ENCODE results near the gene U2AF1L4. TPM values are rescaled to one million over a fixed set of nuclear protein-coding genes. Genes with fewer than 3 reads are reported as not detected.

Gene U2AF1L4
- total and polyA plus RNA-seq, 4 donors: 13.0 to 25.5 (median 17.8) TPM

DNA sequence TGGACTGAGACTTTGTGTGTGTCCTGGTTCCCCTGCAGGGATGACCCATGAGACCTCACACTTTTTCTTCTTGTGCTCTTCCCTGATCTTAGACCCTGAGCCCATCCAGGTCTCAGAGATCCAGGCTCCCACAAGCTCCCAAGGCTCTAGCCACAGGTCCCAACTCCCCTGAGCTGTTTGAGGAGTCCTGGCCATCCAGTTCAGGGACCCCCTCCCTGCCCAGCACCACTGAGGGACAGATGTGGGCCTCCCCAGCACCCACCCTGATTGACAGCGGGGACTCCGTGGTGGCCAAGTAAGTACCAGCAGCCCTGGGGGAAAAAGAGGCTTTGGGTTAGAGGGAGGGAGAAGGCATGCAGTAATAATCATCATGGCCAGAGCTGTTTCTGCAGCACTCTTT, 14.5 kb upstream of the U2AF1L4 start:
- Histone ChIP-seq H3K9ac (ENCODE audit: insufficient read depth in 1 of 2, low read length in 2 of 2) (peak overlapping the region in 1 of 2 donors; percentile 37), H3K9me3 (ENCODE audit: control insufficient read depth in 4 of 4, insufficient read depth in 3 of 4, low read length in 3 of 4) (peaks cover 0 to 2% (median 0%) of the 10 kb centered on the region in 4 donors), H3K27me3 (ENCODE audit: control insufficient read depth in 3 of 3, insufficient read depth in 3 of 3, low read length in 2 of 3) (peaks cover 0 to 4% (median 0%) of the 10 kb centered on the region in 3 donors), H3K4me1 (ENCODE audit: control insufficient read depth in 5 of 5, insufficient read depth in 5 of 5, low read length in 5 of 5) (peaks cover 0 to 32% (median 14%) of the 10 kb centered on the region in 5 donors), H3K27ac (ENCODE audit: low read depth in 1 of 2, low read length in 1 of 2) (no peak overlapping the region), H3K36me3 (ENCODE audit: control insufficient read depth in 4 of 4, insufficient read depth in 4 of 4, low read length in 4 of 4) (peaks cover 0 to 12% (median 11%) of the 10 kb centered on the region in 4 donors), H3K4me3 (no peak overlapping the region)
- WGBS, 2 donors: 91 to 100% methylated on average over 2 of the region's 2 CpGs
- TF ChIP-seq, protein P1, sequence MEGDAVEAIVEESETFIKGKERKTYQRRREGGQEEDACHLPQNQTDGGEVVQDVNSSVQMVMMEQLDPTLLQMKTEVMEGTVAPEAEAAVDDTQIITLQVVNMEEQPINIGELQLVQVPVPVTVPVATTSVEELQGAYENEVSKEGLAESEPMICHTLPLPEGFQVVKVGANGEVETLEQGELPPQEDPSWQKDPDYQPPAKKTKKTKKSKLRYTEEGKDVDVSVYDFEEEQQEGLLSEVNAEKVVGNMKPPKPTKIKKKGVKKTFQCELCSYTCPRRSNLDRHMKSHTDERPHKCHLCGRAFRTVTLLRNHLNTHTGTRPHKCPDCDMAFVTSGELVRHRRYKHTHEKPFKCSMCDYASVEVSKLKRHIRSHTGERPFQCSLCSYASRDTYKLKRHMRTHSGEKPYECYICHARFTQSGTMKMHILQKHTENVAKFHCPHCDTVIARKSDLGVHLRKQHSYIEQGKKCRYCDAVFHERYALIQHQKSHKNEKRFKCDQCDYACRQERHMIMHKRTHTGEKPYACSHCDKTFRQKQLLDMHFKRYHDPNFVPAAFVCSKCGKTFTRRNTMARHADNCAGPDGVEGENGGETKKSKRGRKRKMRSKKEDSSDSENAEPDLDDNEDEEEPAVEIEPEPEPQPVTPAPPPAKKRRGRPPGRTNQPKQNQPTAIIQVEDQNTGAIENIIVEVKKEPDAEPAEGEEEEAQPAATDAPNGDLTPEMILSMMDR (IDR thresholded peaks at IDR 0.05; ENCODE audit: control extremely low read depth, extremely low read depth): no peak
- DNase-seq: no peak
- ATAC-seq (ENCODE audit: insufficient read depth, low FRiP score): no peak

DNA sequence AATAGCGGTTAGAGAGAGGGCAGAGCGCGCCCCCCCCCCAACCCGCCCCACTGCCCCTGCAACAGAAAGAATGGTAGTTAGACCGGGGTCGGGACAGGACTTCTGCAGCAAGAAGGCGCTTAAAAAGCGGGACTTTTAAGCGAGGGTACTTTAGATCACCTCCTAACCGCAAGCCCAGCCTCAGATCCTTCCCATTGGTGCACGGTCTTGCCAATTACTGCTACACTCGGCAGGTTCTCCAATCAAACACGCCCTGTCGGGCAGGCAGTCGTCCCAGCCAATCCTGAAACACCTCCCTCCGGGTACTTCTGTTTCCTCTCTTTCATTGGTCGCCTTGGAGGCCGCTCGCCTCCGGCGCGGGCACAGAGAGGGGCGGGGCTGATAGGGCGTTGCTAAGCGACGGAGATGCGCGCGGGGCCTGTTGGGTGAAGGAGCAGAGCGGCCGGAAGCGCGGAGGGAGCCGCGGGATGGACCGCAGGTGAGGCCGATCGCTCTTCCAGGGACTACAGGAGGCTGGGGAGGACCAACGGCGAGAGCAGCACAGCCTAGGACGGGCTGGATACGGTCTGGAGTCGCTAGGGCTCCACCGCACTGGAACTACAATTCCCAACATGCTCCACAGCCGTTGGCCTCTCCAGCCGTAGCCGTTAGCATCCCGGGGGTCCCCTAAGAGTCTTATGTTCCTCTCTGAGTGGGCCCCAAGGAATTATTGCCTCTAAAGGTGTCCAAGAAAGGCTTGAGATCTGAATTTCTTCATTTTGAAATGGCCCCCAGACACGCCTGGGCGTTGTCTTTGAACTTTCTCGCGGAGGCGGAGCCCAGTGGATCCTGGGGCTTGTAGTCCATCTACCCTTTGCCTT, 12.8 kb upstream of the U2AF1L4 start, which contains the start of gene PROSER3:
PROSER3 (plus strand) TSS at position 428 of the 860 bp plus-strand sequence; CDS start at position 468, 40 bp downstream.
- TF ChIP-seq, protein P1 (IDR thresholded peaks at IDR 0.05; ENCODE audit: control extremely low read depth, extremely low read depth): no peak
- WGBS, 2 donors: 0% methylated on average over 52 to 53 of the region's 53 CpGs
- Histone ChIP-seq H3K9ac (ENCODE audit: insufficient read depth in 1 of 2, low read length in 2 of 2) (peak within 1 kb of the TSS; percentile 46 to 96), H3K36me3 (ENCODE audit: control insufficient read depth in 4 of 4, insufficient read depth in 4 of 4, low read length in 4 of 4) (peaks cover 0 to 20% (median 17%) of the 10 kb centered on the region in 4 donors), H3K9me3 (ENCODE audit: control insufficient read depth in 4 of 4, insufficient read depth in 3 of 4, low read length in 3 of 4) (peaks cover 0 to 2% (median 0%) of the 10 kb centered on the region in 4 donors), H3K27me3 (ENCODE audit: control insufficient read depth in 3 of 3, insufficient read depth in 3 of 3, low read length in 2 of 3) (peaks cover 0 to 4% (median 0%) of the 10 kb centered on the region in 3 donors), H3K4me3 (peak within 1 kb of the TSS; percentile 91), H3K27ac (ENCODE audit: low read depth in 1 of 2, low read length in 1 of 2) (peak within 1 kb of the TSS; percentile 97), H3K4me1 (ENCODE audit: control insufficient read depth in 5 of 5, insufficient read depth in 5 of 5, low read length in 5 of 5) (peaks cover 0 to 32% (median 14%) of the 10 kb centered on the region in 5 donors)
- DNase-seq (peak; percentile 99 to 100 (median 100)), ATAC-seq (ENCODE audit: insufficient read depth, low FRiP score) (peak; percentile 95)

DNA sequence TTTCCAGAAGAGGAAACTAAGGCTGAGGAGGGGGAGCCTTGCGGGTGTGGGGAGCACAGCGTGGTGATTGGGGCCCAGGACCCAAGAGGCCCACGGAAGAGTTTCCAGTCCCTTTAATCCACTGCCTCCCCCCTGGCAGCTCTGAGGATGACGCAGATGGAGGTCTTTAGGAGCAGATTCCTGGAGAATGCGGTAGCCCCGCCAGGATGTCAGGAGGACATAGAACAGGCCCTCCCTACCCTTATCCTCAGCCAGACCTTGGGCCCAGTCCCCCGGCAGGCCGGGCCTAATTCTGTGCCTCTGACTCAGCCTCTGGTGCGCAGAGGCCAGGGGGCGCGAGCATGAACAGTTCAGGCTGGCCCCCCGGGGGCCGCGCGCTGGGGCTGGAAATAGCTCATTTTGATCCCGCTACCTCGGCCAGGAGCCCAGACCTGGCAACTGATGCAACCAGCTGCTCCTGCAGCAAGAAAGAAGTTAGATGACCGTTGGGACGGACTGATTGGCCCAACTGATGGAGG, 12.1 kb upstream of the U2AF1L4 start:
- Histone ChIP-seq H3K27ac (ENCODE audit: low read depth in 1 of 2, low read length in 1 of 2) (peak overlapping the region; percentile 88 to 97), H3K36me3 (ENCODE audit: control insufficient read depth in 4 of 4, insufficient read depth in 4 of 4, low read length in 4 of 4) (peaks cover 0 to 25% (median 21%) of the 10 kb centered on the region in 4 donors), H3K4me3 (no peak overlapping the region), H3K27me3 (ENCODE audit: control insufficient read depth in 3 of 3, insufficient read depth in 3 of 3, low read length in 2 of 3) (peaks cover 0 to 4% (median 0%) of the 10 kb centered on the region in 3 donors), H3K9me3 (ENCODE audit: control insufficient read depth in 4 of 4, insufficient read depth in 3 of 4, low read length in 3 of 4) (peaks cover 0 to 4% (median 0%) of the 10 kb centered on the region in 4 donors), H3K9ac (ENCODE audit: insufficient read depth in 1 of 2, low read length in 2 of 2) (peak overlapping the region in 1 of 2 donors; percentile 56), H3K4me1 (ENCODE audit: control insufficient read depth in 5 of 5, insufficient read depth in 5 of 5, low read length in 5 of 5) (peaks cover 0 to 32% (median 14%) of the 10 kb centered on the region in 5 donors)
- ATAC-seq (ENCODE audit: insufficient read depth, low FRiP score): peak; percentile 6
- WGBS, 2 donors: 7 to 11% methylated on average over 18 to 19 of the region's 19 CpGs
- peak; percentile 89 to 94 (median 92) for DNase-seq
- TF ChIP-seq, protein P1 (IDR thresholded peaks at IDR 0.05; ENCODE audit: control extremely low read depth, extremely low read depth): no peak
